H1 (cell line): ENCODE data around the gene PRKCD. TPM values are rescaled to one million over a fixed set of nuclear protein-coding genes. Genes with fewer than 3 reads are reported as not detected.

ENCODE experiments used
- CREB1 ChIP-seq: IDR thresholded peaks from 2 replicates; pipeline ENCODE4 v1.6.1; 2012; ENCODE audit warnings: inconsistent platforms
- HDAC2 ChIP-seq, 2 experiments: fragments of 300-600 bp in 1 of 2; sonication (generic) in 1 of 2; IDR thresholded peaks; 2 replicates each; pipeline ENCODE4 v1.6.1; 2011 to 2012; ENCODE audit warnings: low read depth in 2 of 2, low read length in 2 of 2, mild to moderate bottlenecking in 2 of 2, moderate library complexity in 2 of 2, borderline replicate concordance in 1 of 2, inconsistent platforms in 1 of 2
- NRF1 ChIP-seq: IDR thresholded peaks from 2 replicates; pipeline ENCODE4 v1.6.1; 2011; ENCODE audit warnings: mild to moderate bottlenecking, low read depth, low read length, improper control_type of control experiment
- POLR2A ChIP-seq, 2 experiments: IDR thresholded peaks; 1 replicate in 1 of 2; 2 replicates in 1 of 2; pipeline ENCODE4 v1.6.1; 2011; ENCODE audit warnings: low read depth in 2 of 2, low read length in 2 of 2, mild to moderate bottlenecking in 2 of 2; ENCODE audit errors: control extremely low read depth in 1 of 2
- SIRT6 ChIP-seq: IDR thresholded peaks from one replicate; pipeline ENCODE4 v1.7.1; 2012; ENCODE audit warnings: low read length, inconsistent platforms
- SP2 ChIP-seq: IDR thresholded peaks from 2 replicates; pipeline ENCODE4 v1.6.1; 2012; ENCODE audit warnings: mild to moderate bottlenecking, low read length, inconsistent platforms
- SRF ChIP-seq: IDR thresholded peaks from 2 replicates; pipeline ENCODE4 v1.6.1; 2011; ENCODE audit warnings: mild to moderate bottlenecking, low read depth, low read length, moderate library complexity
- TEAD4 ChIP-seq: IDR thresholded peaks from 2 replicates; pipeline ENCODE4 v1.6.1; 2012; ENCODE audit warnings: low read depth, low read length, inconsistent platforms, mixed read lengths
- polyA plus RNA-seq, 7 experiments: library from polyadenylated mRNA; depleted of rRNA in 3 of 7; stranded (reverse) in 5 of 7; unstranded in 2 of 7; fragments of >200 nt in 5 of 7; fragments of 200-250 nt in 2 of 7; gene quantifications; 1 replicate in 5 of 7; 2 replicates in 1 of 7; 4 replicates in 1 of 7; pipeline versions ENCODE4 v1.2.1 to v1.2.3, GENCODE V29; 2011 to 2013; ENCODE audit warnings: missing spikeins in 2 of 7, mixed read lengths in 2 of 7
- total RNA-seq: library from RNA; stranded (reverse); fragmentation: NEBNext Ultra II Directional; extraction: Animal tissue kit (Norgen Biotek cat#: 25700); gene quantifications from 2 replicates; pipeline ENCODE4 v1.2.1, GENCODE V29; 2021

PRKCD gene
- total and polyA plus RNA-seq, 2 of the 8 experiments (the other 6 are each of a cell fraction or from before 2014, with no cell fraction given): 22.6 to 23.9 TPM

GRCh38 chr3:53114011-53114400, 47.0 kb upstream of the PRKCD start (continued):
- no peak for TF ChIP-seq HDAC2 (IDR thresholded peaks at IDR 0.05; ENCODE audit: borderline replicate concordance in 1 of 2, low read depth in 2 of 2, low read length in 2 of 2)
- no peak for TF ChIP-seq SP2
- TF ChIP-seq POLR2A (IDR thresholded peaks at IDR 0.05; ENCODE audit: control extremely low read depth in 1 of 2, low read depth in 2 of 2, low read length in 2 of 2): no peak
- peak; percentile 80 for TF ChIP-seq CREB1
- TF ChIP-seq TEAD4: peak; percentile 57; the same call in 1 of the 2 replicates
- no peak for TF ChIP-seq NRF1
- no peak for TF ChIP-seq SIRT6
- TF ChIP-seq SRF: no peak
